RKO (cell line): ENCODE measurements around the gene MACF1.
A peak's percentile ranks its signal among the peaks of the same experiment; 100 is the strongest.

Experiments
- DNase-seq: peaks from one replicate; pipeline ENCODE4 v3.0.0-alpha.2; 2016; ENCODE audit warnings: low spot score

Gene MACF1

DNA sequence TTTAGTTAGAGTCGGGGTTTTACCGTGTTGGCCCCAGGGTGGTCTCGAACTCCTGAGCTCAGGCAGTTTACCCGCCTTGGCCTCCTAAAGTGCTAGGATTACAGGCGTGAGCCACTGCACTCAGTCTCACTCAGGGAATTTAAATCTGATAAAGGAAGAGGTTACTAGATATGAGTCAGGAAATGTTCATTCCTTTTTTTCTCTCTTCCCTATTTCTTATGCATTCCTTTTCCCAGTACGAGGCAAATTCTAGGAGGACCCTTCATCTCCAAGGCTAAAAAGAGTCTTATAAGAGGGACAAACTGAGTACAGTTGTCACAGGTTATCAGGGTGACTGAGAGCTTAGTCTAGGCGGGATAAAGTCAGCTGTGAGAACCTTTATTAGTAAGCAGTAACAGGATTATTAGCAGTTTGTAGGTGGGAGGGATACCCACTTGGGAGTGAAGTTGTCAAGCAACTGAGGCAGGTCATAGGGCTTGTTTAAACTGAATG is 9.1 kb downstream of the MACF1 start:
- no peak for DNase-seq

DNA sequence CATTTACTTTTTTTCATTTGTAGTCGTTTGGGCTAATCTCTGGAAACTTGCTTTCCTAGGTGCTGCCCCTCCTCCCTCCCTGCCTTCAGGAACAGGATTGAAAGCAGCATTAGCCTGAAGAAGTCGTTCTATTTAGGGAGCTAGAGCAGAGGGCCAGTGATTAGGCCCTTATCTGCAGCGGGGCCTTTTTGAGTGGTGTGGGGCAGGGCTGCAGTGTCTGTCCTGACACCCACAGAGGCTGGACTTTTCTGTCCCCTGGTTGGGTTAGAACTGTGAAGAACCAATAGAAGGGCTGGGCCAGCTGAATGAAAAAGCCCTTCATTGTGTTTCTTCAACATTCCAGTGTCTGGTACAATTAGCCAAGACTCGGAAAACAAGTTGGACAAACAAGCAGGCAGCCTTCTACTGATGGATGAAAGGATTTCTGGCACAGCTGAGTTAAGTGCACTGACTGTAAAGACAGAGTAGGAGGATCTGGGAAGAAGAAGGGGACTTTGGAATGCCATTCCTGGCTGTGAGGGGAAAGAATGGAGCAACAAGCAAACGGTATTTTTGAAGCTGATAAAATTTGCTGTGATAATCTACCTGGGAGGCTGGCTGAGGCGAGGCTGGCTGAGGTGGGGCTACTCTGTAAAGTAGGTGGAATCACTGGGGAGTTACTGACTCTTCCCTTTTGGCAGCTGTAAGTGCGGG is 9.7 kb downstream of the MACF1 start:
- no peak for DNase-seq

DNA sequence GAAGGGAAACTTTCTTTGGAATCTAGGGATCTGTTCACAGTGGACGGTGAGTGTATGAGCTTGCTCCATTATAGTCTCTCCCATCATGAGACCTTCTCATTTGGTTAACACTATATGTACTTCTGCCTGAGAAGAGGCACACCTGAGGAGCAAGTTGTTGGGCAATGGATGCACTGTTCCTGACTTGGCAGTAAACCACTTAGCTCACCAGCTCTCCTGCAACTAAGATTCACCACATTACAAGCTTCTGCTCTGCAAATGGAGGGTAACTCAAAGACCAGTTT is 10.2 kb downstream of the MACF1 start:
- no peak for DNase-seq

DNA sequence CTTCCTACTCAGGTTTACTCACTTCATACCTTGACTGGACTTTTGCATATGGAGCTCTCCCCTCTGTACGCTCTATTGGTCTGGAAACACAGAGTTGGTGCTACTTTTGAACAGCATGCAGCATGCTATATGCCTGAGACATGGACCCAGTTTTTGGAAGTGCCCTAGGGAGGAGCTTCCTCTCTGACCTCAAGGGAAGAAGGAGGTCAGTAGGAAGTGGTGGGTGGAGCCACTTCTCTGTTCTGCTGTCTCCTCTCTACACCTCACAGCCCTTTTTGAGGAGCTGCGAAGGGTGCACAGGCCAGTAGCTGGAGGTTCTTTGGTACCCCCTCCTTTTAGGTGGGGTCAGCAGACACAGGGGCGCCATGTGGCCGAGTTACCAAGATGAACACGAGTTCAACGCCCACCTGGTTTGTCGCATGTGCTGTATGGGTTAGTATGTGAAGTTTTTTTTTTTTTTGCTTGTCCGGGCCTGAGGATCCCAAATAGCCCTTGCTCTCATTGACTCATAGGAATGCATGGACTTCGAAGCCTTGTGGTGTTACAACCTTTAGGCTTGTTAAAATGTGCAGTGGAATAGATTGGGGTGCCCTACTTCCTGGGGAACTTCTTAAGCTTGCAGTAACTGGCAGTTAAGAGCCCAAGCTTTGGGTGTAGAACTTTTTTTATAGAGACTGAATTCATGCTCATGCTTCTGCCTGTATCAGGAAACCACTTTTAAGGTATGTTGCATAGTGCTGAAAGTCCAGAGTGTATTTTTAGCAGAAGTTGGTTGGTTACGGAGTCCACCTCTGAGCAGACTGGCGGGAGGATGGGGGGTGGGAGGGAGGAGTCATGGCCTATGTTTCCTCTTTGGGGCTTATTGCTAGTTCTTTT is 10.7 kb downstream of the MACF1 start:
- no peak for DNase-seq

DNA sequence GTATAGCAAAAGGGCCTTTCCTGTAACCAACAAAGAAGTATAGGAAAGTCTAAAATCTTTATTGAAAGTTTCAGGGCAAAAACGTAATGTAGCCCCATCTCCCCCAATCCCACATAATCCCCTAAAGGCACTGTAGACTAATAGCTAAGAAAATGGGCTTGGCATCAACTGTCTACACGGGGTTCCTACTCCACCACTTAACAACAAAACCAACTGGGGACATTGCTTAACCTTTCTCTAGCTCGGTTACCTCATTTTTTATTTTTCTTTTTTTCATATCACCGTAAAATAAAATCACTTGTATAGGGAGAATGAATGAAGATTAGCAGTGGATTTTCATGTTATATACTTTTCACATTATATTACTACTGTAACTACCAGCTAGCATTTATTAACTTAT is 12.3 kb downstream of the MACF1 start:
- no peak for DNase-seq

DNA sequence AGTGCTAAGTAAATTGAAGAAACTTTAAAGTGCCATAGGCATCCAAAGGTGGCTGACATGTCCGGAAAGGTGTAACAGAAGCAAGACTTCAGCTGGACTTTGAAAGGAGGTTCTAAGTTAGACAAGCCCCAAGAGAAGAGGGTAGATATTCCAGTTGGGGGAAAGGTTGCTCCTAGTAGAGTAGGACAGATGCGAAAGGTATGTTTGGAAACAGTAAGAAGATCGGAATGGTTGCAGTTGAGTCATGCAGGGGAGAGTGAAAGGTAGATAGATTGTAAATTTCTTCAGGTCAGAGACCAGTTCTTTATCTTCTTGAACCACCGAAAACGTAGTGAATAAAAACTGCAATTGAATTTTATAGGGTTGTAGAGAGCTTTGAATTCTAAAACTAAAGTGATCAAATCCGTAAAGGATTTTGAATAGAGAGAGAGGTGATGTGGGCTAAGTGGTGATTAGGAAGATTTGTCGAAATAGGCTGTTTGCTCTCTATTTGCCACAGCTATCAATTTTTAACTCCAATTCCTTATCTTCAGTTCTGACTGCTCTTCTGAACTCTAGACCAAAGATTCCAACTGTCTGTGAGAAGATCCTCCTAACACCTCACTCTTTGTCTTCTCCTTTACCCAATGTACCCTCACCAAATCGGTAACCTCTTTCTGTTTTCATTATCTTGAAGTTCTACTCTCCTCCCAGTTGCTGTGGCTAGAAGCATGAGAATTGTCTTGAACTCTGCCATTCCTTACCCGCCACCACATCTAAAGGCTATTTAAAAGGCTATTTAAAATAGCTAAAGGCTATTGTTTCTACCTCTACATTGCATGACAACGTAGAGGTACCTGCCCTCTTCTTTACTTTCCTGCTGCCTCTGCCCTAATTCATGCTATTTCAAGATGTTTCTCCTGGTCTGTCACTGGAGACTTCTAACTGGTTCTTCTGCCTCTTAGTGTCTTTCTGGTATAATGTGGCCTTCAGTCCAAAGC is 16.7 kb downstream of the MACF1 start:
- no peak for DNase-seq

DNA sequence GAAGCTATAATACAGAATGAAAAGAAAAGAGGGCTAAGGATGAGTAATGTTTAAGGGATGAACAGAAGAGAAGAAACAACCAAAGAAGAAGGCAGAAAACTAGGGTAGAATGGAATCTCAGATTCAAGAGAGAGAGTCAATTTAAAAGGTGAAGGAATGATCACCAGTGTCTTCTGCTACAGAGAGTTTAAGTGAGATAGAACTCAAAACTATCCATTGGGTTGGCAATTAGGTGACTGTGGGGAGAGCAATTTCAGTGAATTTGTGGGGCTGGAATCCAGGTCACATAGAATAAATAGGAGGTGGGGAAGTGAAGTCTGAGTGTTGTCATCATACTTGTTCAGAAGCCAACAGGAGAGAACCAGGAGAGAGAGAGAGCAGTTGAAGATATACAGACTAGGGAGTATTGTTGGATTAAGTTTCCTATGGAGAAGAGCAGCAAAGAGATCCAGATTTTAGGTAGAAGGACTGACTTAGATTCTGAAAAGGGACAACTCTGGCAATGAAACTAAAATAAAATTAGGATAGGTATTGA is 19.9 kb downstream of the MACF1 start:
- DNase-seq = no peak

DNA sequence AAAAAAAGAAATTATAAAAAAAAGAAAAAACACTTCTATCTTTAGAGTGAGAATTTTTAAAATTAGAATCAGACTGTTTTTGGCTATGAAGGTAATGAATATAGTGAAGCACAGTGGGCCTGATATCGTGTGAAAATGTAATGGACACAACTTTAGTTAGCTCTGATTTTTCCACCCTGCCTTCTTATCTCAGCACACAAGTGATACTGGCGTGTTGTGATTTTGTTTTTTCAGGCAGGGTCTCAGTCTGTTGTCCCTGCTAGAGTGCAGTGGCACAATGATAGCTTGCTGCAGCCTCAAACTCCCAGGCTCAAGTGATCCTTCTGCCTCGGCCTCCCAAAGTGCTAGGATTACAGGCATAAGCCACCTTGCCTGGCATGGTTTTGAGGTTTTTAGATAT is 22.3 kb downstream of the MACF1 start:
- DNase-seq = no peak

DNA sequence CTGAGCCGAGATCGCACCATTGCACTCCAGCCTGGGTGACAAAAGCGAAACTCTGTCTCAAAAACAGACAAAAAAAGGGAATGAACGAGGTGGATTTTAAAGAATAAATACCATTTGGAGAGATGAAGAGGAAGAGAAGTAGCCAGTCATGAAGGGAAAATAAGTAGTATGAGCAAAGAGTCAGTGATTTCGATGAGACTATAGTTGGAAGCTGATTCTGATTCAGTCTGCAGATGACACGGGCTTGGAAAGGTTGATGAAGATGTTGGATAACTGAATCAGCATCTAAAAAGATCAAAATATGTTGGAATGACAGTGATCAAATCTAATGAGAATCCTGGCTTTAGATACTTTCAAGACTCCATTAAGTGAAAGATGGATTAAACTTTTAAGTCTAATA is 23.8 kb downstream of the MACF1 start:
- no peak for DNase-seq

DNA sequence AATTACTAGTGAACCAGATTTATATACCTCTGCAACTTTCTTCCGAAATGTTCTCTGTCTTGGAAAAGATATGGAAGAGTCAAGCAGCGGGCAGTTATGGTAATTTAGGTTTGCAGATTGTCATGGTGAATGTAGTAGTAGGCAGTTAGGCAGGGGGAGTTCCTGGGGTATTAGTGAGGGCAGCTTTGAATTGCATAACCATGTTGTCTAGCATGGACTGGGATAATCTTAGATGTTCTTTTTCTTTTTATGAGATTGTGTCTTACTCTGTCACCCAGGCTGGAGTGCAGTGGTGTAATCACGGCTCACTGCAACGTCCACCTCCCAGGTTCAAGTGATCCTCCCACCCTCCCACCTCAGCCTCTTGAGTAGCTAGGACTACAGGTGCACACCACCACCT is 25.0 kb downstream of the MACF1 start:
- no peak for DNase-seq

DNA sequence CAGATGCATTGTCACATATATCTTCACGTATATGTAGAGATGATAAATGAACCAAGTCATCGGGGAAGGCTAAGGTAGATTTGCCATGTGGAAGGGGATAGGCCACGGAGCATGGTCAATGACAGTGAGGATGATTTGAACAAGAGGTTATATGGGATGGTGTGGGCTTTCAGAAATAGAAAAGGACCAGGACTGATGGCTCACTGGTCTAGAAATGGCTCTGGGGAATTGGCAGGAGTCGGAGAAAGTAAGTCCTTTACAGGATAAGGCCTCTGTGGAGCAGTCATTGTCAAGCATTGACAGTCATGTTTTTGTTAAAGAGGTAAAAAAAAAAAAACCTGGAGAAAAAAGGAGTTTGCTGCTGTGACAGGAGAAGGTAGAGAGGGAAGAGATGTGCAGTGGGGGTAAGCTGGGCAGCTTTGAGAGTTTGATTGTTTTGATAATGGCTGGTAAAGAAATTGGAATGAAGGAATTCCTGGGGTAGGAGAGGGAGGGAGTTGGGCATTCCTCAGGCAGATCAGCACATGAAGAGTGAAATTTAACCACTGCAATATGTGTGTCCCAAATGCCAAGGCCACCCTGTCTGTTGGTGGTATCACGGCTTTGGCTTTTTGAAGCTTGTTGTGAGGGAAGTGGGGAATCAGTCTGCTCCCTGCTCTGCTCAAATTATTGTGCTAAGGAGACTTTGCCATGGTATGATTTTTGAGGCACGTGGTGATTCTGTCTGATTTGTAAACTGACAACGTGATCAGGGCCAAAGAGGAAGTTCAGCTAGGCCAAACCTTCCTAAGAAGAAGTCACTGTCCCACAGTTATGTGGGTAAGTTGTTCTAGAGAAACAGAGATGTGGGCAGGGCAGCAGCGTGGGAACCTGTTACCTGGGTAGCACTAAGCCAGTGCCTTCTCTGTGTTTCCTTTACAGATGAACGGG is 26.0 kb downstream of the MACF1 start:
- DNase-seq = no peak

DNA sequence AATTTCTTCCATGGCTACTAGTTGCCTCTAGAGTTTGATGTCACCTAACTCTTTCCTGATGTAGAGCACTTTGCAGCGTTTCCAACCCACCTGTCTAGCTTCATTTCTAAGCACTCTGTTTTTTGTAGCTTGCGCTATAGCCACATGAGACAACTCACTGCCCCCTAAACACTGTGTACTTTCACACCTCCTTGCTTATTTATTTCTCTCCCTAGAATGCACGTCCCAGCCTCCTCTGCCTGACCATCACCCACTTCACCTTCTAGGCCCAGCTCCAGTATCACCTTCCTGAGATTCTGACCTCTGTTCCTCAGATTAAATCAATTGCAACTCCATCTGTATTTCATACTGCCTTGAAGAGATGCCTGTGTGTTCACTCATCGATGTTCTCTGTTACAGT is 32.5 kb downstream of the MACF1 start:
- no peak for DNase-seq

DNA sequence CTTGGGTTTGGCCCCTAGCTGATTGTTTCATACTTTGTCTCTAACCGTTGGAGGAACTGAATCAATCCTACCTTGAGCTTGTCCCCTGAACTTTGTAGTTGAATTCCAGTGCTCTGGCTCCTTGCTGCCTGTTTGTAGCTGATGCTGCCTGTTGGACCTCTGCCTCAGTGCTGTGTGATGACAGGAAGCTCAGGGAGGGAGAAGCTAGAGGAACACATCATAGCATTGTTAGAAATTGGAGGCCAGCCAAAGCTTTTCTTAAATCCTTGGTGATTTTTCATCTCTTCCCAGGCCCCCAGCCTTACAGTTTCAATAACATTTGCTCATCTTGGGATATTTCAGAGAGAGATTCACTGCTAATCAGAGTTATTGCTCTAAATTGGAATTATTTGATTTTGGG is 34.0 kb downstream of the MACF1 start:
- no peak for DNase-seq

DNA sequence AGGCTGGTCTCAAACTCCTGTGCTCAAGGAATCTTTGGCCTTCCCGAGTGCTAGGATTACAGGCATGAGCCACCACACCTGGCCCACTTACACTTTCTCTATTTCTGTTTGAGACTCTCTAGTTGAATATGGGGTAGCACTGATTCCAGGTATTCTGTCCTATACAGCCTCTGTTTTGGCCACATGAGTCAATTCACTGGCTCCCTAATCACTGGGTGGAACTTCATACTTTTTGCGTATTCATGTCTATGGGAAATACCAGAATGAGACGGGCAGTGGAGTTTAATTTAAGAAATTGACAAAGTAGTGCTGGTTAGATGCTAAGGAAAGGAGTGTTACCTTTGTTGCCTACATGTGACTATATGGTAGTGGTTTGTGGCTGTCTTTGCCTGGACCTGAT is 35.5 kb downstream of the MACF1 start:
- DNase-seq = no peak

DNA sequence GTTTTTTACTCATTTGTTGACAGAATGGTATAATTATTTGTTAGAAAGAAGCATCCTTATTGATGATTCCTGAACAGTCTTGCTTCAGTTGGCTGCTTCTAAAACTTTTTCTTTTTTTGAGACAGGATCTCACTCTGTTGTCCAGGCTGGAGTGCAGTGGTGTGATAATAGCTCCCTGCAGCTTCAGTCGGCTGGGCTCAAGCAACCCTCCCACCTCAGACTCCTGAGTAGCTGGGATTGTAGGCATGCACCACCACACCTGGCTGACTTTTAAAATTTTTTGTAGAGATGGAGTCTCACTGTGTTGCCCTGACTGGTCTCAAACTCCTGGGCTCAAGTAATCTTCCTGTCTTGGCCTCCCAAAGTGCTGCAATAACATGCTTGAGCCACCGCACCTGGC is 38.8 kb downstream of the MACF1 start:
- no peak for DNase-seq

DNA sequence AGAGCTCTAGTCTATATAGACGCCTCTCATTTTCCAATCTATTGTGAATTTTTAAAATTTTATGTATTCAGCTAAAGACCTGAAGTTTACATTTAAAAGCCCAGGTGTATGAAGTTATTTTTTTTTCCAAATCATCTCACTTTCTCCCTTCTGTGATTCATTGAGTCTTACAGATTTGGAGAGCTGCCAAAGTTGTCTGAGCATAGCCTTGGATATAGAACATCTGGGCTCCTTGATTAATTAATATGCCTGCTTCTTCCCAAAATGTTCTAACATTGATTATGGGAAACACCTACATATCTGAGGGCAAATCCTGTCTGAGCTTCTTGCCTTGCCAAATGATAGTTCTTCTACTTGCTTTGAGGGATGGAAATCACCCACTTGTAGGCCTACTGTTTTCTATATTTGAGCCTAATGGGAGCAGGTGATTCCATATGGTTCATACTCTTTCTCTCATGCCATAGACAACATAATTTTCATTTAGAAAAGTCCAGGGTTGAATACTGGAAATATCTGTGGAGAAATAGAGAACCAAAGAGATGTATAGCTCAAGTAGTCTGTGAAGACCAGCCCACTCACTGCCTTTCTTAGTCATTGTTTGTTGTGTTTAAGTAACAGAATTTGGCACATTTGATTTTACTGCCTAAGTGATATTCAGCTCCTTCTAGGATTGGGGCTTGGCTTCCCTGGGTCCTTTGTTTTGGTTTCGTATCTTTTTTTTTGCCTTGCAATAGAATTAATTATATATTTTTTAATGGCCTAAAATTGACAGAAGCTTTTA is 46.2 kb downstream of the MACF1 start:
- DNase-seq = no peak

DNA sequence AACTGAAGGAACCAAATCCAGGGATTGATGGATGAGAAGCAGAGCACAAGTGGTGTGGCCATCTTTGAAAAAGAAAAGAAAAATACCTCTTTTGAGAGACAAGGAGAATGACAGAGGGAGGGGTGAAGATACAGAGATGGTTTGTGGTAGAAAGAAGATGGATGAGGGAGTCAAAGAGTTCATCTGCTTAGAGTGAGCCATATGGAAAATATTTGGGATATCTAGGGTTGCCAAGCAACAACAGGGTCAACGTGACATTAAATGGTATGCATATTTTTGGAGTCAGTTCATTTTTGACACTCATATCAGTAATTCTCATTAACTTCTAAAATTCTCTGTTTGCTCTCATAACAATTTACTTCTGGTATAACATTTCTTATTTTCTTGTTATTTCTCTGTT is 50.7 kb downstream of the MACF1 start:
- no peak for DNase-seq

DNA sequence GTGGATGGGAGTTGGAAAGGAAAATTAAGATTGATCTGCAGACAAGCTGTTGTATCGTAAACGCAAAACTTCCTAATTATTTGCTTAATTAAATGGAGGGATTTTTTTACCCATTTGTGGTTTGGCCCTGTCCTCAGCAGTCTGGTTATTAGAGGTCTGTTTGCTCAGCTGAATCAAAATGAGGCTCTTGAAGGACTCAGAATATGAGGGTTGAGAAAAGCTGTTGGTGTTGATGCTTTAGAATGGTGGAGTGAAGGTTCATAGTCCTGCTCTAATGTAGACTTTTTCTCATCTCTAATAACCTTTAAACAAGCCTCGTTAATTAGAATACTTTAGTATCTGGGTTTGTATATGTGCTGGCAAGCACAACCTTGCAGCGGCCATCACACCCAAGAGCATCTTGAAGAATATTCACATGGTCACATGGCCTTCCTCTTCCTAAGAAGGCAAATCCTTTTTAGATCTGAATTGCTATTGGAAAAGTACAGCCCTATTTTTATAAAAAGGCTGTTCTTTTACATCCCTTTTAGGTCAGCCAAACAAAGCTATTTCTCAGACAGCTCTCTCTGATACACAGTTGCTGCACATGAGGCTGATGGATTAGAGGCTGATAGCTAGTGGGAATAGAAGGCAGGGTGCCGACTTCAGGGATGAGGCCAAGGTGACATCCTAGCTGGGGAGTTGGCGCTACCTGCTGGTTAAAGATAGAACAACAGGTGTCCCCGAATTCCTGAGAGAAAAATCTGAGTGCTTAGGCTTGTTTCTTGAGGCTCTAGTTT is 53.8 kb downstream of the MACF1 start:
- peak; percentile 75 for DNase-seq

DNA sequence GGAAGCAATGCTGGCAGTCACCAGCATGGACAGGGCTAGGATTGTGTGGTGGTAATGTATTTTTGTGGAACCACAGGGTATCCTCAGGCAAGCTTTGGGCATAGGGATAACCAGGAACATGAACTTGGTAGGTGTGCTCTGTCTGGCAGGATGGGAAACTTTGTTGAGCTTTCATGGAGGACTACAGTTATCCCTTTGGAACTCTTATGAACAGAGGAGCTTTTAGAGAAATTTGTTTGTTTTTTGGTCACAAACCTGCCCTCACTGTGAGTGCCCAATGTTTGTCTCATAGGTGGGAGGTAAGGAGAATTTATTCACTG is 54.4 kb downstream of the MACF1 start:
- no peak for DNase-seq
